WTC11 (cell line): ENCODE data around the gene SLCO4A1. TPM values are rescaled to one million over a fixed set of nuclear protein-coding genes. Genes with fewer than 3 reads are reported as not detected.

Experiments used
- ATAC-seq: fragments of 200-7000 bp; cut with Tn5 transposase; 2 replicates; pipeline ENCODE4 v1.10.0; 2021; ENCODE audit warnings: mild to moderate bottlenecking, moderate library complexity
- CTCF ChIA-PET: fragments of 300-600 bp; sonication (Branson Sonifier 250); formaldehyde crosslinking; loops from one replicate; lab custom pipeline; 2021; ENCODE audit warnings: antibody characterized with exemption; lab: Charles Lee
- POLR2A ChIA-PET: fragments of 350-600 bp; sonication (Branson Sonifier 250); formaldehyde crosslinking; loops from one replicate; lab custom pipeline; 2021; ENCODE audit warnings: antibody characterized with exemption; lab: Charles Lee
- DNase-seq: peaks from one replicate; pipeline ENCODE4 v3.0.0; 2021; ENCODE audit warnings: low spot score
- H3K27ac Mint-ChIP-seq: 2 replicates; pipeline ENCODE4 v1.8.0; 2021; ENCODE audit warnings: mixed read lengths
- H3K27me3 Mint-ChIP-seq: 2 replicates; pipeline ENCODE4 v1.8.0; 2021; ENCODE audit warnings: low read depth, mild to moderate bottlenecking, moderate library complexity, mixed read lengths
- H3K36me3 Mint-ChIP-seq: 2 replicates; pipeline ENCODE4 v1.8.0; 2021; ENCODE audit warnings: mixed read lengths
- H3K4me1 Mint-ChIP-seq: 2 replicates; pipeline ENCODE4 v1.8.0; 2022; ENCODE audit warnings: mixed read lengths
- H3K4me3 Mint-ChIP-seq: 2 replicates; pipeline ENCODE4 v1.8.0; 2021; ENCODE audit warnings: mild to moderate bottlenecking, moderate library complexity, mixed read lengths
- H3K9me3 Mint-ChIP-seq: 2 replicates; pipeline ENCODE4 v1.8.0; 2021; ENCODE audit warnings: mixed read lengths
- CREB1 ChIP-seq: sonication (generic); formaldehyde crosslinking; IDR thresholded peaks from 2 replicates; pipeline ENCODE4 v1.8.0; 2023; ENCODE audit warnings: mild to moderate bottlenecking, missing genetic modification reagents
- CTCF ChIP-seq: fragments of 200-600 bp; IDR thresholded peaks from 2 replicates; pipeline ENCODE4 v1.8.0; 2022; ENCODE audit warnings: antibody characterized with exemption
- E2F4 ChIP-seq: sonication (generic); formaldehyde crosslinking; IDR thresholded peaks from 2 replicates; pipeline ENCODE4 v1.8.1; 2022; ENCODE audit warnings: low read depth, mild to moderate bottlenecking, moderate library complexity, missing genetic modification reagents, borderline replicate concordance
- ELF4 ChIP-seq: sonication (generic); formaldehyde crosslinking; IDR thresholded peaks from 2 replicates; pipeline ENCODE4 v1.8.1; 2022; ENCODE audit warnings: low read depth, mild to moderate bottlenecking, moderate library complexity, missing genetic modification reagents
- ESRRA ChIP-seq: sonication (generic); formaldehyde crosslinking; IDR thresholded peaks from 2 replicates; pipeline ENCODE4 v1.8.1; 2022; ENCODE audit warnings: mild to moderate bottlenecking, missing genetic modification reagents, borderline replicate concordance
- GTF2I ChIP-seq: fragments of 250-450 bp; sonication (Bioruptor Pico); conservative IDR thresholded peaks from 2 replicates; pipeline ENCODE4 v1.4.0; 2021; ENCODE audit warnings: mild to moderate bottlenecking
- JUN ChIP-seq: sonication (generic); formaldehyde crosslinking; IDR thresholded peaks from 2 replicates; pipeline ENCODE4 v1.8.0; 2023; ENCODE audit warnings: mild to moderate bottlenecking, missing genetic modification reagents
- MYBL2 ChIP-seq: sonication (generic); formaldehyde crosslinking; IDR thresholded peaks from 2 replicates; pipeline ENCODE4 v1.8.1; 2023; ENCODE audit warnings: mild to moderate bottlenecking, moderate library complexity, missing genetic modification reagents
- PREB ChIP-seq: sonication (generic); formaldehyde crosslinking; IDR thresholded peaks from 2 replicates; pipeline ENCODE4 v1.8.1; 2022; ENCODE audit warnings: mild to moderate bottlenecking, missing genetic modification reagents, moderate library complexity, borderline replicate concordance
- SMAD4 ChIP-seq: sonication (generic); formaldehyde crosslinking; IDR thresholded peaks from 2 replicates; pipeline ENCODE4 v1.8.0; 2022; ENCODE audit warnings: mild to moderate bottlenecking, missing genetic modification reagents
- TP53 ChIP-seq: sonication (generic); formaldehyde crosslinking; IDR thresholded peaks from 2 replicates; pipeline ENCODE4 v1.8.1; 2023; ENCODE audit warnings: mild to moderate bottlenecking, missing genetic modification reagents
- ZNF232 ChIP-seq: sonication (generic); formaldehyde crosslinking; IDR thresholded peaks from 2 replicates; pipeline ENCODE4 v1.8.0; 2022; ENCODE audit warnings: mild to moderate bottlenecking, missing genetic modification reagents
- ZNF396 ChIP-seq: fragments of 250-450 bp; sonication (Bioruptor Pico); IDR thresholded peaks from 2 replicates; pipeline ENCODE4 v1.8.0; 2021; ENCODE audit warnings: mild to moderate bottlenecking, moderate library complexity, borderline replicate concordance
- ZNF425 ChIP-seq: fragments of 250-450 bp; sonication (Bioruptor Pico); conservative IDR thresholded peaks from 2 replicates; pipeline ENCODE4 v1.9.0; 2021; ENCODE audit warnings: mild to moderate bottlenecking
- ZNF671 ChIP-seq: fragments of 250-450 bp; sonication (Bioruptor Pico); IDR thresholded peaks from 2 replicates; pipeline ENCODE4 v1.8.0; 2021; ENCODE audit warnings: mild to moderate bottlenecking
- total RNA-seq: library from RNA; stranded (reverse); gene quantifications from 3 replicates; pipeline ENCODE4 v1.2.3, GENCODE V29; 2021
- TF ChIP-seq, protein P1 (sequence below): sonication (generic); formaldehyde crosslinking; IDR thresholded peaks from 2 replicates; pipeline ENCODE4 v1.8.1; 2023; ENCODE audit warnings: mild to moderate bottlenecking, missing genetic modification reagents

The SLCO4A1 gene
- total RNA-seq, 1 experiment from 2014 or later: 19.9 TPM

DNA sequence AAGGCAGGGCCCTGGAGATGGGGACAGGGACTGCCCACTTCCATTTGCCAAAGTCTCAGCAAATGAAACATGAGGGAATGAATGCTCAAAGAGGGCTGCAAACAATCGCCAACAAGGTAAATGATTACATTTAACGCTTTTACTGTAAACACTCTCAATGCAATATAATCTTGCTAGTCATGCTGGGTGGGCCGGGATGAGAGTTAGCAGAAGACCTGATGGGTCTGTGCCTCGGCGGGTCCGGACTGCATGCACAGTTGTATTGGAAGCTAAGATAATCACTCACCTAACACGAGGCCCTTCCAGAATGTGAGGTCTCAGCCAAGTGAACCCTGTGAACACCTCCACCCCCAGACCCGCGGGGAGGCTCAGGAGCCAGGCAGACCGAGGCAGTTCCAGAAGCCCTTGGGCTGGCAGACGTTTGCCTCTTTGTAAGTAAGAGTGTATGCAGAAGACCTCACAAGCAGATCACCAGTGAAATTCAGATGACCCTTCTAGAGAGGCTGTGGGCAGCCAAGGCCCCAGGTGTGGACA is 4.7 kb upstream of the SLCO4A1 start:
- ChIA-PET CTCF (interaction anchor here (1.0 to 2.6 kb wide), 3 partner anchors 21 to 237 kb away, joined by 4 to 9 read pairs (median 4); no protein-coding TSS in a partner anchor), POLR2A (no interaction called here)
- peaks cover 14% of the 10 kb centered on the region for H3K4me1 Mint-ChIP-seq
- H3K27me3 Mint-ChIP-seq: peaks cover 28% of the 10 kb centered on the region
- no peak overlapping the region for H3K27ac Mint-ChIP-seq
- H3K9me3 Mint-ChIP-seq: no peaks in the 10 kb centered on the region
- H3K4me3 Mint-ChIP-seq: no peak overlapping the region
- TF ChIP-seq E2F4 (CRISPR knock-in tag) (no peak), JUN (CRISPR knock-in tag) (no peak), ZNF425 (no peak), ZNF396 (CRISPR knock-in tag) (no peak)
- TF ChIP-seq, all 79 proteins: peak for 0
- H3K36me3 Mint-ChIP-seq: no peaks in the 10 kb centered on the region
- DNase-seq (no peak), ATAC-seq (no peak)

DNA sequence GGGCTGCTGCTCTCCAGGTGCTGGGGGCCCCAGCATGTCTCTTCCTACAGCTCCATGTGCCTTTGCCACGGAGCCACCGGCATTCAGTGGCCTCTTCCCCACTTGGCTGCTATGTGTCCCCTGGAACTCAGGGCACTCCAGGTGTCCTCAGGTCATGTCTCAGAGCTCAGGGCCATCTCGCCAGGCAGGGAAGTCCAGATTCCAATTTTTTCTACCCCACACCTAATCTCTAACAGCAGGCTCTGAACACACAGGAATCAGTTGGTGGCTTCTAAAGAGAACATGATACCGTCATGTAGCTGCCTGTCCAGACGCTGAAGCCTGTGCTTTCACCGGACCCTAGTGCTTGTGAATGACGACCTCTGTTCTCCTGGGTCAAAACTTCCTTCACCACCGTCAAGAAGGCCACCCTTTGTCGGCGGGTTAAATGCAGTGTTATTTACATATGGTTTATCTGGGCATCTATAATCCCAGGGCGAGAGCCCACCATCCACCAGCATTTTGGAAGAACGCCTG is 4.2 kb upstream of the SLCO4A1 start:
- Mint-ChIP-seq H3K9me3 (no peaks in the 10 kb centered on the region), H3K4me3 (no peak overlapping the region), H3K27ac (no peak overlapping the region), H3K36me3 (no peaks in the 10 kb centered on the region), H3K4me1 (peaks cover 14% of the 10 kb centered on the region), H3K27me3 (peaks cover 28% of the 10 kb centered on the region)
- ATAC-seq (no peak), DNase-seq (no peak)
- ChIA-PET CTCF (interaction anchor here (2.6 kb wide), 1 partner anchor 21 kb away, joined by 9 read pairs; no protein-coding TSS in a partner anchor), POLR2A (no interaction called here)
- TF ChIP-seq ELF4 (CRISPR knock-in tag) (no peak), PREB (CRISPR knock-in tag) (no peak), CREB1 (no peak), ZNF671 (CRISPR knock-in tag) (no peak), CTCF (no peak), GTF2I (CRISPR knock-in tag) (no peak), ZNF232 (CRISPR knock-in tag) (no peak), ESRRA (CRISPR knock-in tag) (no peak), SMAD4 (no peak), TP53 (CRISPR knock-in tag) (no peak), MYBL2 (CRISPR knock-in tag) (no peak)
- TF ChIP-seq, protein P1, sequence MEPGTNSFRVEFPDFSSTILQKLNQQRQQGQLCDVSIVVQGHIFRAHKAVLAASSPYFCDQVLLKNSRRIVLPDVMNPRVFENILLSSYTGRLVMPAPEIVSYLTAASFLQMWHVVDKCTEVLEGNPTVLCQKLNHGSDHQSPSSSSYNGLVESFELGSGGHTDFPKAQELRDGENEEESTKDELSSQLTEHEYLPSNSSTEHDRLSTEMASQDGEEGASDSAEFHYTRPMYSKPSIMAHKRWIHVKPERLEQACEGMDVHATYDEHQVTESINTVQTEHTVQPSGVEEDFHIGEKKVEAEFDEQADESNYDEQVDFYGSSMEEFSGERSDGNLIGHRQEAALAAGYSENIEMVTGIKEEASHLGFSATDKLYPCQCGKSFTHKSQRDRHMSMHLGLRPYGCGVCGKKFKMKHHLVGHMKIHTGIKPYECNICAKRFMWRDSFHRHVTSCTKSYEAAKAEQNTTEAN (CRISPR knock-in tag): no peak
